SHP77 treated with DMSO at 0.1 percent for 48 hours (cell line): ENCODE data around the gene MSH5.
"Not testable (repeated sequence)": the region's sequence is repeated elsewhere in the genome, so short reads cannot be mapped to it uniquely, and the experiment has no call there.

Experiments used
- DNase-seq: peaks from one replicate; lab custom pipeline; 2025; lab: John Stamatoyannopoulos, UW

Gene MSH5

GRCh38 chr6:31805939-31806469 is 66.2 kb downstream of the MSH5 start:
- DNase-seq = no peak

- peak; percentile 89 for DNase-seq
These were observed 66.9 kb downstream of the MSH5 start, which contains the start of gene LSM2 for GRCh38 chr6:31806470-31807272. Gene LSM2 (minus strand): TSS chr6:31806966. CDS start chr6:31806757, 209 bp downstream.

GRCh38 chr6:31808599-31808998 is 68.8 kb downstream of the MSH5 start:
- DNase-seq = not testable (repeated sequence)

- no peak for DNase-seq
These were observed 71.8 kb downstream of the MSH5 start for GRCh38 chr6:31811645-31812044.
